Retinal pigment epithelial cell (primary cell): Measurements from ENCODE around the gene IRF2.

Source experiments
- DNase-seq: peaks from one replicate; pipeline ENCODE4 v3.0.0-alpha.2; 2010; ENCODE audit warnings: low read depth
- H3K4me3 ChIP-seq: 2 replicates; pipeline ENCODE4 v1.5.1; 2011; ENCODE audit warnings: mild to moderate bottlenecking, low read length, control low read depth, moderate library complexity
- CTCF ChIP-seq: conservative IDR thresholded peaks from 2 replicates; pipeline ENCODE4 v1.5.1; 2011; ENCODE audit warnings: low read depth, low read length, control low read depth, inconsistent platforms

The IRF2 gene

GRCh38 chr4:184459413-184459812 lies 14.9 kb downstream of the IRF2 start:
- H3K4me3 ChIP-seq: no peak overlapping the region
- DNase-seq: no peak
- TF ChIP-seq CTCF: no peak

GRCh38 chr4:184457535-184458249 lies 16.7 kb downstream of the IRF2 start:
- H3K4me3 ChIP-seq: no peak overlapping the region
- TF ChIP-seq CTCF: no peak
- DNase-seq: no peak

- no peak for DNase-seq
- TF ChIP-seq CTCF: no peak
Observed at GRCh38 chr4:184456337-184456736, 18.0 kb downstream of the IRF2 start.

GRCh38 chr4:184455299-184455698 lies 19.1 kb downstream of the IRF2 start:
- no peak for TF ChIP-seq CTCF
- DNase-seq: no peak
- H3K4me3 ChIP-seq: no peak overlapping the region

More at GRCh38 chr4:184456337-184456736, 18.0 kb downstream of the IRF2 start:
- H3K4me3 ChIP-seq: no peak overlapping the region

GRCh38 chr4:184453365-184454160 lies 20.8 kb downstream of the IRF2 start:
- DNase-seq: peak; percentile 56
- no peak for TF ChIP-seq CTCF
- H3K4me3 ChIP-seq: no peak overlapping the region

- TF ChIP-seq CTCF: no peak
- DNase-seq: no peak
- no peak overlapping the region for H3K4me3 ChIP-seq
Observed at GRCh38 chr4:184452740-184453139, 21.6 kb downstream of the IRF2 start.
